HCT116 (cell line): ENCODE data around the gene TMEM52. TPM values are rescaled to one million over a fixed set of nuclear protein-coding genes. Genes with fewer than 3 reads are reported as not detected.

Experiments used
- ATAC-seq: fragments of 200-7000 bp; cut with Tn5 transposase; 2 replicates; pipeline ENCODE4 v1.9.1; 2020; ENCODE audit warnings: mild to moderate bottlenecking, moderate library complexity
- BruUV-seq: library from RNA; stranded (reverse); fragments of 400-500 nt; replicated peaks from 2 replicates; lab custom pipeline; 2021; lab: Mats Ljungman, UMichigan
- CTCF ChIA-PET: fragments of 300-600 bp; sonication (Branson Sonifier 250); formaldehyde crosslinking; loops from one replicate; lab custom pipeline; 2021; ENCODE audit warnings: antibody characterized with exemption; lab: Charles Lee
- POLR2A ChIA-PET: fragments of 300-600, 350-600 bp; sonication (Branson Sonifier 250); formaldehyde crosslinking; loops from one replicate; lab custom pipeline; 2021; ENCODE audit warnings: antibody characterized with exemption; lab: Charles Lee
- RAD21 ChIA-PET, 2 experiments: fragments of 300-600 bp; sonication (Branson Sonifier 250); formaldehyde crosslinking; loops; one replicate each; lab custom pipeline; 2023; ENCODE audit warnings: low total read pairs in 2 of 2; ENCODE audit not compliant: uncharacterized antibody in 2 of 2, unreplicated experiment in 2 of 2, low non-redundant PET in 1 of 2; lab: Charles Lee
- DNase-seq: peaks from one replicate; pipeline ENCODE4 v3.0.0-alpha.2; 2010; ENCODE audit warnings: low read depth, low spot score
- H2AFZ ChIP-seq: fragments of 200-600 bp; shearing (Covaris generic), sonication (generic); 2 replicates; pipeline ENCODE4 v1.6.1; 2017; ENCODE audit warnings: low read depth, mixed run types, mixed read lengths, antibody characterized with exemption, low read length; ENCODE audit not compliant: poor library complexity, severe bottlenecking
- H3K27ac ChIP-seq: 2 replicates; pipeline ENCODE4 v1.5.1; 2012; ENCODE audit warnings: low read depth, low read length
- H3K27me3 ChIP-seq: fragments of 200-600 bp; sonication (generic); 2 replicates; pipeline ENCODE4 v1.6.1; 2016; ENCODE audit warnings: mixed run types, low read length, mixed read lengths; ENCODE audit not compliant: insufficient read depth
- H3K36me3 ChIP-seq, 2 experiments: fragments of 200-500 bp in 1 of 2; fragments of 200-600 bp in 1 of 2; sonication (Bioruptor generic) in 1 of 2; sonication (generic) in 1 of 2; 2 replicates each; pipeline versions ENCODE4 v1.5.1 to v1.6.1; 2014 to 2016; ENCODE audit warnings: low read length in 2 of 2, inconsistent platforms in 1 of 2, mixed read lengths in 1 of 2, mixed run types in 1 of 2; ENCODE audit not compliant: insufficient read depth in 2 of 2, control insufficient read depth in 1 of 2
- H3K4me1 ChIP-seq, 2 experiments: fragments of 200-600 bp in 1 of 2; sonication (generic) in 1 of 2; 2 replicates each; pipeline versions ENCODE4 v1.5.1 to v1.6.1; 2012 to 2017; ENCODE audit warnings: low read length in 2 of 2, inconsistent platforms in 1 of 2, mild to moderate bottlenecking in 1 of 2, mixed read lengths in 1 of 2, mixed run types in 1 of 2, moderate library complexity in 1 of 2; ENCODE audit not compliant: insufficient read depth in 2 of 2, control insufficient read depth in 1 of 2
- H3K4me2 ChIP-seq: fragments of 200-600 bp; sonication (generic); 2 replicates; pipeline ENCODE4 v1.6.1; 2017; ENCODE audit warnings: mixed run types, low read length, mixed read lengths
- H3K4me3 ChIP-seq, 2 experiments: fragments of 200-600 bp in 1 of 2; sonication (generic) in 1 of 2; replicated peaks in 1 of 2; 2 replicates each; pipeline ENCODE4 v1.5.1; 2011 to 2016; ENCODE audit warnings: low read length in 2 of 2, control low read depth in 1 of 2, low read depth in 1 of 2, mild to moderate bottlenecking in 1 of 2, mixed read lengths in 1 of 2, mixed run types in 1 of 2
- H3K79me2 ChIP-seq: fragments of 200-600 bp; sonication (generic); 2 replicates; pipeline ENCODE4 v1.6.1; 2017; ENCODE audit warnings: mild to moderate bottlenecking, mixed run types, low read length, moderate library complexity, mixed read lengths; ENCODE audit not compliant: insufficient read depth
- H3K9ac ChIP-seq: fragments of 200-600 bp; sonication (generic); 2 replicates; pipeline ENCODE4 v1.6.1; 2016; ENCODE audit warnings: low read length, mixed read lengths
- H3K9me2 ChIP-seq: fragments of 200-600 bp; sonication (generic), shearing (Covaris generic); 2 replicates; pipeline ENCODE4 v1.6.1; 2017; ENCODE audit warnings: mixed run types, mild to moderate bottlenecking, moderate library complexity; ENCODE audit not compliant: insufficient read depth
- H3K9me3 ChIP-seq, 2 experiments: fragments of 200-500 bp in 1 of 2; fragments of 200-600 bp in 1 of 2; sonication (Bioruptor generic) in 1 of 2; sonication (generic) in 1 of 2; 2 replicates each; pipeline ENCODE4 v1.6.1; 2014 to 2017; ENCODE audit warnings: low read length in 2 of 2, mixed read lengths in 2 of 2, inconsistent platforms in 1 of 2, low read depth in 1 of 2, mild to moderate bottlenecking in 1 of 2, mixed run types in 1 of 2, moderate library complexity in 1 of 2; ENCODE audit not compliant: control insufficient read depth in 1 of 2, insufficient read depth in 1 of 2
- H4K20me1 ChIP-seq: fragments of 200-600 bp; sonication (generic), shearing (Covaris generic); 2 replicates; pipeline ENCODE4 v1.6.1; 2017; ENCODE audit warnings: mixed run types, mild to moderate bottlenecking, moderate library complexity; ENCODE audit not compliant: insufficient read depth
- CBX3 ChIP-seq: IDR thresholded peaks from 2 replicates; pipeline ENCODE4 v1.6.1; 2012; ENCODE audit warnings: low read depth
- CEBPB ChIP-seq: IDR thresholded peaks from 2 replicates; pipeline ENCODE4 v1.6.1; 2012; ENCODE audit warnings: low read depth
- EGR1 ChIP-seq: IDR thresholded peaks from 2 replicates; pipeline ENCODE4 v1.6.1; 2012; ENCODE audit warnings: low read depth
- ELF1 ChIP-seq: IDR thresholded peaks from 2 replicates; pipeline ENCODE4 v1.6.1; 2012; ENCODE audit warnings: low read depth, borderline replicate concordance
- EZH2phosphoT487 ChIP-seq: fragments of 200-600 bp; IDR thresholded peaks from 2 replicates; pipeline ENCODE4 v1.6.1; 2018; ENCODE audit warnings: antibody characterized with exemption, borderline replicate concordance
- FOSL1 ChIP-seq: IDR thresholded peaks from 2 replicates; pipeline ENCODE4 v1.6.1; 2012; ENCODE audit warnings: low read depth
- MAX ChIP-seq: IDR thresholded peaks from 2 replicates; pipeline ENCODE4 v1.6.1; 2012
- POLR2A ChIP-seq: IDR thresholded peaks from 2 replicates; pipeline ENCODE4 v1.7.0; 2011; ENCODE audit warnings: borderline replicate concordance; ENCODE audit not compliant: insufficient read depth, insufficient read length; ENCODE audit errors: extremely low read depth
- POLR2AphosphoS5 ChIP-seq: IDR thresholded peaks from 2 replicates; pipeline ENCODE4 v1.6.1; 2011; ENCODE audit warnings: mild to moderate bottlenecking, low read depth, low read length, moderate library complexity
- SIN3A ChIP-seq: IDR thresholded peaks from 2 replicates; pipeline ENCODE4 v1.6.1; 2012; ENCODE audit warnings: low read depth
- SP1 ChIP-seq: IDR thresholded peaks from 2 replicates; pipeline ENCODE4 v1.6.1; 2012; ENCODE audit warnings: low read depth
- SRF ChIP-seq: IDR thresholded peaks from 2 replicates; pipeline ENCODE4 v1.6.1; 2012; ENCODE audit warnings: low read depth
- TCF7L2 ChIP-seq: IDR thresholded peaks from 2 replicates; pipeline ENCODE4 v1.7.0; 2011; ENCODE audit warnings: borderline replicate concordance, inconsistent platforms; ENCODE audit not compliant: insufficient read depth, insufficient read length; ENCODE audit errors: extremely low read depth
- YY1 ChIP-seq: IDR thresholded peaks from 2 replicates; pipeline ENCODE4 v1.6.1; 2011; ENCODE audit warnings: low read length, low read depth, moderate library complexity, mild to moderate bottlenecking; ENCODE audit not compliant: insufficient replicate concordance; ENCODE audit errors: extremely low read depth
- ZBTB33 ChIP-seq: IDR thresholded peaks from 2 replicates; pipeline ENCODE4 v1.6.1; 2011; ENCODE audit warnings: mild to moderate bottlenecking, low read length, moderate library complexity; ENCODE audit not compliant: insufficient replicate concordance; ENCODE audit errors: extremely low read depth
- ZNF274 ChIP-seq: fragments of 200-500 bp; sonication (Bioruptor generic); IDR thresholded peaks from 2 replicates; pipeline ENCODE4 v1.6.1; 2014; ENCODE audit warnings: mild to moderate bottlenecking, low read depth, low read length, inconsistent platforms
- intact Hi-C: fragments of 100-400 bp; cut with micrococcal nuclease; formaldehyde crosslinking; loops from 2 replicates; pipeline ENCODE4 v1.10.0; 2022
- total RNA-seq: library from RNA; stranded (reverse); gene quantifications from one replicate; pipeline ENCODE4 v1.2.1, GENCODE V29; 2021; ENCODE audit not compliant: unreplicated experiment
- TF ChIP-seq, protein P1 (sequence below), 3 experiments: fragments of 200-600 bp in 1 of 3; sonication (generic) in 1 of 3; IDR thresholded peaks in 2 of 3; conservative IDR thresholded peaks in 1 of 3; 2 replicates each; pipeline ENCODE4 v1.5.1; 2012 to 2017; ENCODE audit warnings: low read depth in 2 of 3, low read length in 2 of 3, antibody characterized with exemption in 1 of 3, borderline replicate concordance in 1 of 3, control low read depth in 1 of 3, mild to moderate bottlenecking in 1 of 3, mixed read lengths in 1 of 3, mixed run types in 1 of 3, moderate library complexity in 1 of 3; ENCODE audit not compliant: insufficient read depth in 1 of 3

The TMEM52 gene
- total RNA-seq, 1 experiment from 2014 or later = 27.5 TPM

GRCh38 chr1:1875932-1876331 is 43.1 kb downstream of the TMEM52 start:
- H3K36me3 ChIP-seq = peaks cover 2 to 29% of the 10 kb centered on the region in 2 experiments; a peak in 2 of 4 replicates
- BruUV-seq = no TSS peak
- CTCF ChIA-PET = interaction anchor here (1.7 kb wide), 1 partner anchor 30 kb away, joined by 3 read pairs; no protein-coding TSS in a partner anchor

GRCh38 chr1:1874901-1875300 is 44.2 kb downstream of the TMEM52 start:
- H2AFZ ChIP-seq = no peak overlapping the region
- ATAC-seq = no peak
- H3K4me1 ChIP-seq = no peaks in the 10 kb centered on the region
- no peak overlapping the region for H3K4me2 ChIP-seq
- ChIA-PET RAD21 (no interaction called here), CTCF (interaction anchor here (1.7 kb wide), 1 partner anchor 31 kb away, joined by 3 read pairs; no protein-coding TSS in a partner anchor), POLR2A (no interaction called here)
- no peak for DNase-seq
- H3K79me2 ChIP-seq = peaks cover 100% of the 10 kb centered on the region
- no peaks in the 10 kb centered on the region for H3K9me2 ChIP-seq
- peaks cover 14% of the 10 kb centered on the region; the same call in 1 of the 2 replicates for H4K20me1 ChIP-seq
- no peak overlapping the region for H3K9ac ChIP-seq
- H3K36me3 ChIP-seq = peaks cover 2 to 29% of the 10 kb centered on the region in 2 experiments; a peak in 2 of 4 replicates
- no peaks in the 10 kb centered on the region for H3K9me3 ChIP-seq
- no TSS peak for BruUV-seq
- no peaks in the 10 kb centered on the region for H3K27me3 ChIP-seq
- H3K4me3 ChIP-seq = no peak overlapping the region
- intact Hi-C loops = no loop called here
- H3K27ac ChIP-seq = no peak overlapping the region
- TF ChIP-seq EZH2phosphoT487 (no peak), EGR1 (no peak), SRF (no peak), SP1 (no peak), ZNF274 (no peak), ELF1 (no peak), POLR2A (no peak), SIN3A (no peak), FOSL1 (no peak), CBX3 (no peak), ZBTB33 (no peak), POLR2AphosphoS5 (no peak)
- TF ChIP-seq, protein P1, sequence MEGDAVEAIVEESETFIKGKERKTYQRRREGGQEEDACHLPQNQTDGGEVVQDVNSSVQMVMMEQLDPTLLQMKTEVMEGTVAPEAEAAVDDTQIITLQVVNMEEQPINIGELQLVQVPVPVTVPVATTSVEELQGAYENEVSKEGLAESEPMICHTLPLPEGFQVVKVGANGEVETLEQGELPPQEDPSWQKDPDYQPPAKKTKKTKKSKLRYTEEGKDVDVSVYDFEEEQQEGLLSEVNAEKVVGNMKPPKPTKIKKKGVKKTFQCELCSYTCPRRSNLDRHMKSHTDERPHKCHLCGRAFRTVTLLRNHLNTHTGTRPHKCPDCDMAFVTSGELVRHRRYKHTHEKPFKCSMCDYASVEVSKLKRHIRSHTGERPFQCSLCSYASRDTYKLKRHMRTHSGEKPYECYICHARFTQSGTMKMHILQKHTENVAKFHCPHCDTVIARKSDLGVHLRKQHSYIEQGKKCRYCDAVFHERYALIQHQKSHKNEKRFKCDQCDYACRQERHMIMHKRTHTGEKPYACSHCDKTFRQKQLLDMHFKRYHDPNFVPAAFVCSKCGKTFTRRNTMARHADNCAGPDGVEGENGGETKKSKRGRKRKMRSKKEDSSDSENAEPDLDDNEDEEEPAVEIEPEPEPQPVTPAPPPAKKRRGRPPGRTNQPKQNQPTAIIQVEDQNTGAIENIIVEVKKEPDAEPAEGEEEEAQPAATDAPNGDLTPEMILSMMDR (IDR thresholded peaks at IDR 0.05 in 2 of 3, conservative IDR thresholded peaks at IDR 0.05 in 1 of 3; ENCODE audit: borderline replicate concordance in 1 of 3, insufficient read depth in 1 of 3, low read depth in 2 of 3, low read length in 2 of 3) = no peak

More at GRCh38 chr1:1875932-1876331, 43.1 kb downstream of the TMEM52 start:
- Histone ChIP-seq H3K79me2 (peaks cover 99% of the 10 kb centered on the region), H2AFZ (no peak overlapping the region), H4K20me1 (peaks cover 14% of the 10 kb centered on the region; the same call in 1 of the 2 replicates), H3K9me3 (no peaks in the 10 kb centered on the region), H3K4me2 (no peak overlapping the region), H3K4me1 (no peaks in the 10 kb centered on the region), H3K27me3 (no peaks in the 10 kb centered on the region), H3K27ac (no peak overlapping the region), H3K9me2 (no peaks in the 10 kb centered on the region), H3K9ac (no peak overlapping the region), H3K4me3 (no peak overlapping the region)
- DNase-seq = no peak
- intact Hi-C loops = no loop called here
- no peak for ATAC-seq
- TF ChIP-seq YY1 (no peak), ELF1 (no peak), POLR2A (no peak), MAX (no peak), EGR1 (no peak), CEBPB (no peak), TCF7L2 (no peak), POLR2AphosphoS5 (no peak)
- POLR2A ChIA-PET = no interaction called here
- RAD21 ChIA-PET = no interaction called here
